ENCODE measurements around the gene BICRAL. TPM values are rescaled to one million over a fixed set of nuclear protein-coding genes. Genes with fewer than 3 reads are reported as not detected.

BICRAL gene
- total RNA-seq, 1 experiment from 2014 or later = 4.8 TPM

DNA sequence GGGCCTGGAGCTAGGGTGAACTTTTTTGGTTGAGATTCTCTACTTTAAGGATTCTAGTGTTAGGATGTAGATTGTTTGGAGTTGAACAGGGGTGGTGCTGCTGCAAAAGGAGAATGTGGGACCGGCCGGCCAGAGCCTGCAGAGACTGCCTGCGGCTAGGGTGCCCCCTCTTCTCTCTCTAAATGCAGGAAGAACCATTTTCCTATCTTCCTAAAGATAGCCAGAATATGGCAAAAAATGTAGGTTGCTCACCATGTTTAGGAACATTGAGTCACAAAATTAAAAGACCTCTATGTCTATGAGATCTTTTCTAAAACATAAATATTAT is 39.5 kb downstream of the BICRAL start:
- peak overlapping the region; percentile 39 for H3K4me3 ChIP-seq

GRCh38 chr6:42821846-42822245 is 40.0 kb downstream of the BICRAL start:
- Histone ChIP-seq H3K36me3 (no peaks in the 10 kb centered on the region), H3K27me3 (no peaks in the 10 kb centered on the region), H3K9me3 (replicated peaks) (no peaks in the 10 kb centered on the region), H3K4me1 (peaks cover 17% of the 10 kb centered on the region), H3K4me3 (peak overlapping the region; percentile 39), H3K27ac (no peak overlapping the region; the same call in 1 of the 2 replicates)
- no peak for DNase-seq

More for the DNA sequence above, 39.5 kb downstream of the BICRAL start:
- peak overlapping the region; percentile 58 for H3K27ac ChIP-seq
- no peaks in the 10 kb centered on the region for H3K27me3 ChIP-seq
- peaks cover 17% of the 10 kb centered on the region for H3K4me1 ChIP-seq
- no peak for DNase-seq
- no peaks in the 10 kb centered on the region for H3K9me3 ChIP-seq (replicated peaks)
- no peaks in the 10 kb centered on the region for H3K36me3 ChIP-seq

DNA sequence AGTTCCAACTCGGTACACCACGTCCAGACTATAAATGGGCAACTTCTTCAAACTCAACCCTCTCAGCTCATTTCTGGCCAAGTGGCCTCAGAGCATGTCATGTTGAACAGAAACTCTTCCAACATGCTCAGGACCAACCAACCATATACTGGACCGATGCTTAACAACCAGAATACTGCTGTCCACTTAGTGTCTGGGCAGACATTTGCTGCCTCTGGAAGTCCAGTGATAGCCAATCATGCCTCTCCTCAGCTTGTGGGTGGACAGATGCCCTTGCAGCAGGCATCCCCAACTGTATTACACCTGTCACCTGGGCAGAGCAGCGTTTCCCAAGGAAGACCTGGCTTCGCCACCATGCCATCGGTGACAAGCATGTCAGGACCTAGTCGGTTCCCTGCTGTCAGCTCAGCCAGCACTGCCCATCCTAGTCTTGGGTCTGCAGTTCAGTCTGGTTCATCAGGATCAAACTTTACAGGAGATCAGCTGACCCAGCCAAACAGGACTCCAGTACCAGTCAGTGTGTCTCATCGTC is 47.8 kb downstream of the BICRAL start:
- DNase-seq = no peak

GRCh38 chr6:42831237-42831636 is 49.4 kb downstream of the BICRAL start:
- DNase-seq = no peak
- no peak overlapping the region for H3K4me3 ChIP-seq
- no peaks in the 10 kb centered on the region for H3K9me3 ChIP-seq (replicated peaks)

More for the DNA sequence above, 47.8 kb downstream of the BICRAL start:
- H3K27me3 ChIP-seq = no peaks in the 10 kb centered on the region
- no peaks in the 10 kb centered on the region for H3K9me3 ChIP-seq (replicated peaks)
- no peak overlapping the region for H3K27ac ChIP-seq
- H3K4me1 ChIP-seq = no peaks in the 10 kb centered on the region
- no peak overlapping the region for H3K4me3 ChIP-seq
- H3K36me3 ChIP-seq = peaks cover 9% of the 10 kb centered on the region; the same call in 1 of the 2 replicates

DNA sequence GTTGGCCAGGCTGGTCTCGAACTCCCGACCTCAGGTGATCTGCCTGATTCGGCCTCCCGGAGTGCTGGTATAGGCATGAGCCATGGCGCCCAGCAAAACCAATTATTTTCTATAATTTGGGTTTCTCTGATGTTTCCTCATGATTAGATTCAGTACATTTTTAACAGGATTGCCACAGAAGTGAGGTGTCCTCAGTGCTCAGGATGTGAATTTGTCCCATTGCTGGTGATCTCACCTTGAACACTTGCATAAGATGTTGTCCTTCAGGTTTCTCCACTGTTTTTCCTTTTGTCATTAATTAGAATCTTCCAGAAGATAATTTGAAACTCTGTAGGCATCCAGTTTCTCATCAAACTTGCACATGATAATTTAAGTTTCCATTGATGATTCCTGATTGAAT is 52.2 kb downstream of the BICRAL start:
- DNase-seq = no peak
- H3K27ac ChIP-seq = no peak overlapping the region
- H3K9me3 ChIP-seq (replicated peaks) = no peaks in the 10 kb centered on the region
- H3K4me3 ChIP-seq = no peak overlapping the region
- H3K4me1 ChIP-seq = no peaks in the 10 kb centered on the region
- H3K27me3 ChIP-seq = no peaks in the 10 kb centered on the region
- H3K36me3 ChIP-seq = peaks cover 4% of the 10 kb centered on the region; the same call in 1 of the 2 replicates

More at GRCh38 chr6:42831237-42831636, 49.4 kb downstream of the BICRAL start:
- no peaks in the 10 kb centered on the region for H3K27me3 ChIP-seq
- H3K27ac ChIP-seq = no peak overlapping the region
- H3K36me3 ChIP-seq = peaks cover 9% of the 10 kb centered on the region; the same call in 1 of the 2 replicates
- H3K4me1 ChIP-seq = no peaks in the 10 kb centered on the region

GRCh38 chr6:42841844-42842584 is 60.2 kb downstream of the BICRAL start:
- Histone ChIP-seq H3K4me3 (no peak overlapping the region), H3K27me3 (no peaks in the 10 kb centered on the region), H3K27ac (0 out of 2 replicates have a peak overlapping the region, but pooled peaks have one; percentile 8), H3K4me1 (peaks cover 17% of the 10 kb centered on the region), H3K36me3 (no peaks in the 10 kb centered on the region), H3K9me3 (replicated peaks) (no peaks in the 10 kb centered on the region)
- DNase-seq = peak in 1 of 2 experiments; percentile 36

- H3K27me3 ChIP-seq = no peaks in the 10 kb centered on the region
- H3K27ac ChIP-seq = peak overlapping the region; percentile 65
- H3K4me3 ChIP-seq = no peak overlapping the region
- no peaks in the 10 kb centered on the region for H3K36me3 ChIP-seq
- H3K4me1 ChIP-seq = peaks cover 17% of the 10 kb centered on the region
- H3K9me3 ChIP-seq (replicated peaks) = no peaks in the 10 kb centered on the region
- DNase-seq = peak; percentile 13 to 61
Measured at GRCh38 chr6:42845327-42845694, 63.5 kb downstream of the BICRAL start.

- Histone ChIP-seq H3K4me1 (peaks cover 17% of the 10 kb centered on the region), H3K27ac (no peak overlapping the region), H3K9me3 (replicated peaks) (no peaks in the 10 kb centered on the region), H3K36me3 (no peaks in the 10 kb centered on the region), H3K4me3 (no peak overlapping the region), H3K27me3 (no peaks in the 10 kb centered on the region)
- no peak for DNase-seq
Measured at GRCh38 chr6:42846505-42846904, 64.7 kb downstream of the BICRAL start.

GRCh38 chr6:42848700-42849099 is 66.8 kb downstream of the BICRAL start:
- no peak overlapping the region for H3K4me3 ChIP-seq
- H3K4me1 ChIP-seq = peaks cover 8% of the 10 kb centered on the region
- no peaks in the 10 kb centered on the region for H3K36me3 ChIP-seq
- no peak overlapping the region for H3K27ac ChIP-seq
- H3K9me3 ChIP-seq (replicated peaks) = no peaks in the 10 kb centered on the region
- no peaks in the 10 kb centered on the region for H3K27me3 ChIP-seq
- no peak for DNase-seq

DNA sequence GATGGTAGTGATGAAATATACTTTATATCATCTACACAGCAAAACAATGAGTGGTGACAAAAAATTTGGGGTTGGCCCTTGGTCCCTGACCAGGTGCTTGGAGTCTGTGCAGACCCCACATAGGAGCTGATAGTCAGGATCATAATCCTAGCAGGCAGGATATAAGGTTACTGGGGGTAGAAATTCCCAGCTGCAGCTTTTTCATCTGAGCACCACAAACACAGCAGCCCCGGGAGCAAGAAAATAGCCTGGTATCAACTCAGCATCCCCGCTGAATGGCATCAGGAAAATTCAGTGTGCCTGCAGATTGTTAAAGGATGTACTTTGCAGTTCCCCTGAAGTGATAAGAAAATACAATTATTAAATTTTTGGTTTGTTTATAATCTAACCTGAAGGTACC is 69.7 kb downstream of the BICRAL start:
- no peak overlapping the region for H3K4me3 ChIP-seq
- H3K36me3 ChIP-seq = no peaks in the 10 kb centered on the region
- H3K4me1 ChIP-seq = no peaks in the 10 kb centered on the region
- H3K27ac ChIP-seq = no peak overlapping the region
- no peaks in the 10 kb centered on the region for H3K27me3 ChIP-seq
- H3K9me3 ChIP-seq (replicated peaks) = no peaks in the 10 kb centered on the region
- DNase-seq = no peak

GRCh38 chr6:42860036-42860435 is 78.2 kb downstream of the BICRAL start:
- peaks cover 10% of the 10 kb centered on the region for H3K36me3 ChIP-seq
- no peak overlapping the region for H3K27ac ChIP-seq
- H3K27me3 ChIP-seq = no peaks in the 10 kb centered on the region
- H3K4me3 ChIP-seq = no peak overlapping the region
- no peak for DNase-seq
- H3K4me1 ChIP-seq = no peaks in the 10 kb centered on the region
- no peaks in the 10 kb centered on the region for H3K9me3 ChIP-seq (replicated peaks)

GRCh38 chr6:42860481-42860880 is 78.6 kb downstream of the BICRAL start:
- Histone ChIP-seq H3K36me3 (peaks cover 10% of the 10 kb centered on the region), H3K4me3 (no peak overlapping the region), H3K9me3 (replicated peaks) (no peaks in the 10 kb centered on the region)

GRCh38 chr6:42864602-42865001 is 82.8 kb downstream of the BICRAL start:
- H3K9me3 ChIP-seq (replicated peaks) = no peaks in the 10 kb centered on the region
- no peak for DNase-seq
- no peak overlapping the region for H3K27ac ChIP-seq

More at GRCh38 chr6:42860481-42860880, 78.6 kb downstream of the BICRAL start:
- H3K27ac ChIP-seq = no peak overlapping the region
- no peaks in the 10 kb centered on the region for H3K4me1 ChIP-seq
- no peak for DNase-seq
- no peaks in the 10 kb centered on the region for H3K27me3 ChIP-seq

DNA sequence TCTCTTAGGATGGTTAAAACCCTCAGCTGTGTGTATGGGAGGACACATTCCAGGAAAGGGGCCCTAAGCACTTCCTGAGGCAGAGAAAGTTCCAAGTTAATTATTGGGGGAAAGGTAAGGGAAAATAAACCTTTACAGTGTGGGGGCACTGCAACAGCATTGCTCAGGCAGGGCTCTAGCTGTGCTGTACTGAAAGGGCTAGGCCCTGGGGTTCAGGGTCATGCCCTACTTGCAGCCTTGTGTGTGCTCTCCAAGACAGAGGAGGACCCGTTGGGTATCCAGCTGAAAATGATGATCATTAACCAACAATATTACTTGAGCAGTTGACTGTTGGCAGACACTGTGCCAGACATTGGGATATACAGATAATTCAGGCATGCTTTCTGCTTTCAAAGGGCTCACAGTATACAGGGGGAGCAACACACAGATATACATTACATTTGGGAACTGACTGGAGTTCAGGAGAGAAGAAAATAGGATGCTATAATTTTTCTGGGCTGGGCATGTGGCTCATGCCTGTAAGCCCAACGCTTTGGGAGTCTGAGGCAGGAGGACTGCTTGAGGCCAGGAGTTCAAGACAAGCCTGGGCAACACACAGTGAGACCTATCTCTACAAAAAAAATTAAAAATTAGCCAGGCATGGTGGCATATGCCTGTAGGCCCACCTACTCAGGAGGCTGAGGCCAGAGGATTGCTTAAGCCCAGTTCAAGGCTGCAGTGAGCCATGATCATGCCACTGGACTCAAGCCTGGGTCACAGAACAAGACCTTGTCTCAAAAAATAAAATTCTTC is 88.5 kb downstream of the BICRAL start:
- Histone ChIP-seq H3K4me1 (no peaks in the 10 kb centered on the region), H3K4me3 (no peak overlapping the region), H3K27me3 (no peaks in the 10 kb centered on the region), H3K27ac (no peak overlapping the region), H3K9me3 (replicated peaks) (no peaks in the 10 kb centered on the region), H3K36me3 (peaks cover 3% of the 10 kb centered on the region; the same call in 1 of the 2 replicates)
- DNase-seq = no peak

More at GRCh38 chr6:42864602-42865001, 82.8 kb downstream of the BICRAL start:
- H3K4me3 ChIP-seq = no peak overlapping the region
- H3K4me1 ChIP-seq = no peaks in the 10 kb centered on the region
- no peaks in the 10 kb centered on the region for H3K27me3 ChIP-seq
- H3K36me3 ChIP-seq = peaks cover 9% of the 10 kb centered on the region

GRCh38 chr6:42871711-42872110 is 89.9 kb downstream of the BICRAL start:
- H3K36me3 ChIP-seq = peaks cover 3% of the 10 kb centered on the region; the same call in 1 of the 2 replicates
- no peak overlapping the region for H3K4me3 ChIP-seq
- no peaks in the 10 kb centered on the region for H3K4me1 ChIP-seq
- no peaks in the 10 kb centered on the region for H3K9me3 ChIP-seq (replicated peaks)
- no peak for DNase-seq
- H3K27ac ChIP-seq = no peak overlapping the region
- no peaks in the 10 kb centered on the region for H3K27me3 ChIP-seq

Measured in SJCRH30 (cell line).